GM12878 (cell line): Measurements from ENCODE around the gene STK40. TPM values are rescaled to one million over a fixed set of nuclear protein-coding genes. Genes with fewer than 3 reads are reported as not detected.

Source experiments
- CBX5 ChIP-seq: sonication (generic); IDR thresholded peaks from 2 replicates; pipeline ENCODE4 v1.6.1; 2016; ENCODE audit warnings: low read depth, moderate library complexity, mild to moderate bottlenecking, inconsistent platforms
- DPF2 ChIP-seq: fragments of 450-650 bp; IDR thresholded peaks from 2 replicates; pipeline ENCODE4 v1.6.1; 2017; ENCODE audit warnings: mild to moderate bottlenecking
- EGR1 ChIP-seq, 2 experiments: IDR thresholded peaks; 1 replicate in 1 of 2; 2 replicates in 1 of 2; pipeline ENCODE4 v1.6.1; 2011 to 2012; ENCODE audit warnings: low read depth in 2 of 2, low read length in 2 of 2, borderline replicate concordance in 1 of 2, mild to moderate bottlenecking in 1 of 2, moderate library complexity in 1 of 2
- FOXM1 ChIP-seq: IDR thresholded peaks from 2 replicates; pipeline ENCODE4 v1.6.1; 2012; ENCODE audit warnings: low read depth, mild to moderate bottlenecking, inconsistent platforms, low read length, moderate library complexity
- GATAD2B ChIP-seq: fragments of 450-650 bp; conservative IDR thresholded peaks from 2 replicates; pipeline ENCODE4 v1.6.1; 2017; ENCODE audit warnings: low read depth, mild to moderate bottlenecking, moderate library complexity
- IKZF2 ChIP-seq, 2 experiments: fragments of 450-650 bp; IDR thresholded peaks; 2 replicates each; pipeline ENCODE4 v1.6.1; 2017; ENCODE audit warnings: mild to moderate bottlenecking in 2 of 2, moderate library complexity in 2 of 2
- NKRF ChIP-seq: fragments of 450-650 bp; conservative IDR thresholded peaks from 2 replicates; pipeline ENCODE4 v1.6.1; 2017; ENCODE audit warnings: mild to moderate bottlenecking, moderate library complexity
- POLR2AphosphoS2 ChIP-seq: IDR thresholded peaks from 2 replicates; pipeline ENCODE4 v1.6.1; 2011; ENCODE audit warnings: low read depth, mild to moderate bottlenecking, low read length, improper control_type of control experiment, moderate library complexity
- RAD51 ChIP-seq: fragments of 450-650 bp; IDR thresholded peaks from 2 replicates; pipeline ENCODE4 v1.6.1; 2016; ENCODE audit warnings: moderate library complexity, mild to moderate bottlenecking, inconsistent platforms
- SREBF1 ChIP-seq: IDR thresholded peaks from 2 replicates; pipeline ENCODE4 v1.6.1; 2012; ENCODE audit warnings: mild to moderate bottlenecking, low read length
- TAF1 ChIP-seq: IDR thresholded peaks from 2 replicates; pipeline ENCODE4 v1.6.1; 2011; ENCODE audit warnings: mild to moderate bottlenecking, low read depth, low read length, borderline replicate concordance
- WRNIP1 ChIP-seq: IDR thresholded peaks from 2 replicates; pipeline ENCODE4 v1.6.1; 2011; ENCODE audit warnings: low read depth, low read length, improper control_type of control experiment, borderline replicate concordance
- ZNF207 ChIP-seq: fragments of 450-650 bp; IDR thresholded peaks from 2 replicates; pipeline ENCODE4 v1.6.1; 2014; ENCODE audit warnings: antibody characterized with exemption, mild to moderate bottlenecking, borderline replicate concordance
- ZNF24 ChIP-seq: fragments of 450-650 bp; IDR thresholded peaks from 2 replicates; pipeline ENCODE4 v1.6.1; 2017; ENCODE audit warnings: antibody characterized with exemption, mild to moderate bottlenecking
- ZNF274 ChIP-seq: IDR thresholded peaks from one replicate; pipeline ENCODE4 v1.8.0; 2011; ENCODE audit not compliant: insufficient read length, insufficient read depth
- polyA plus RNA-seq, 11 experiments: library from polyadenylated mRNA; depleted of rRNA in 4 of 11; unstranded in 6 of 11; stranded (reverse) in 5 of 11; fragments of >200 nt; fragmentation: Nextera tagmentation in 4 of 11; fragmentation: Illumina TruSeq in 1 of 11; extraction: Ambion mirVana in 4 of 11; extraction: Trizol in 1 of 11; gene quantifications; 1 replicate in 1 of 11; 2 replicates in 10 of 11; pipeline versions ENCODE4 v1.2.1 to v1.2.3, GENCODE V29; 2011 to 2016; ENCODE audit warnings: inconsistent platforms in 2 of 11, missing spikeins in 2 of 11, low read depth in 1 of 11
- total RNA-seq, 4 experiments: library from RNA; depleted of rRNA in 3 of 4; stranded (reverse); fragments of >200 nt in 3 of 4; fragmentation: Illumina TruSeq in 1 of 4; extraction: Trizol in 1 of 4; gene quantifications; 2 replicates each; pipeline versions ENCODE4 v1.2.1 to v1.2.3, GENCODE V29; 2013 to 2021
- TF ChIP-seq, protein P1 (sequence below): IDR thresholded peaks from 2 replicates; pipeline ENCODE4 v1.6.1; 2012; ENCODE audit warnings: low read depth, low read length, improper control_type of control experiment
- TF ChIP-seq, protein P2 (sequence below): IDR thresholded peaks from 2 replicates; pipeline ENCODE4 v1.6.1; 2011; ENCODE audit warnings: borderline replicate concordance, low read depth, mild to moderate bottlenecking, moderate library complexity, low read length; ENCODE audit not compliant: insufficient read depth, poor library complexity, severe bottlenecking

STK40 gene
- total and polyA plus RNA-seq, 10 of the 15 experiments (the other 5 are each of a cell fraction or from before 2014, with no cell fraction given): 0.27 to 51.0 (median 29.5) TPM

DNA sequence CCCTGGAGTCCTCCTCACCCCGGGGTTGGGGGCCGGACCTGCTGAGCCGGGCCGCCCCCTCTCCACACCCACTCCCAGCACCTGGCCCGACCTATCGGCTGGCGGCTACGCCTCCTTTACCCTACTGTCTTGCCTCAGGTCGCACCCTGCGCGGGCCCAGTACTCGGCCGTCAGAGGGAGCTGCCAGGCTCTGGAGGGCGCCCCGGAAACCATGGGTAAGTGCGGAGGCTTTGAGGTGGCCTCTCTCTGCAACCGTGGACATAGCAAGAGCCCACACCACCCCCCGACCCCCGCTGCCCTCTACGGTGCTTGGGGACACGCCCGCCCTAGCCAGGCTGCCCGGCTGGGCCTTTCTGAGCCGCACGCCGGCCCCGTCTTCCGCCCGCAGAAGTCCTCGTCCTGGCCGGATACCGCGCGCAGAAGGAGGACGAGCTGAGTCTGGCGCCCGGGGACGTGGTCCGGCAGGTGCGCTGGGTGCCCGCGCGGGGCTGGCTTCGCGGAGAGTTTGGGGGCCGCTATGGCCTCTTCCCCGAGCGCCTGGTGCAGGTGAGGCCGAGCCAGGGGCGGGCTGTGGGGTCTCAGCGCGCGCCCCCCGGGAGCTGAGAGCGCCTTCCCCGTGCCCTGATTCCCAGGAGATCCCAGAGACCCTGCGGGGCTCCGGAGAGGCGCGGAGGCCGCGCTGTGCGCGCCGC, 79.4 kb downstream of the STK40 start, which contains the start of gene SH3D21 (continued):
- peak; percentile 29; the same call in 1 of the 2 replicates for TF ChIP-seq POLR2AphosphoS2
- 0 out of 3 replicates have a peak, but pooled peaks of 1 of the 2 experiments have one; percentile 20 for TF ChIP-seq EGR1 (IDR thresholded peaks at IDR 0.05; ENCODE audit: borderline replicate concordance in 1 of 2, low read depth in 2 of 2, low read length in 2 of 2)
- TF ChIP-seq, protein P1, sequence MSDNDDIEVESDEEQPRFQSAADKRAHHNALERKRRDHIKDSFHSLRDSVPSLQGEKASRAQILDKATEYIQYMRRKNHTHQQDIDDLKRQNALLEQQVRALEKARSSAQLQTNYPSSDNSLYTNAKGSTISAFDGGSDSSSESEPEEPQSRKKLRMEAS: no peak
- no peak for TF ChIP-seq FOXM1
- TF ChIP-seq RAD51: no peak
- TF ChIP-seq CBX5: no peak
- TF ChIP-seq IKZF2 (IDR thresholded peaks at IDR 0.05): no peak
- TF ChIP-seq NKRF: peak; percentile 36; the same call in 1 of the 2 replicates
- no peak for TF ChIP-seq TAF1
- TF ChIP-seq WRNIP1: no peak
- no peak for TF ChIP-seq ZNF274
- TF ChIP-seq ZNF24: no peak
- peak; percentile 56; the same call in 1 of the 2 replicates for TF ChIP-seq DPF2
- TF ChIP-seq ZNF207: no peak
- TF ChIP-seq, protein P2, sequence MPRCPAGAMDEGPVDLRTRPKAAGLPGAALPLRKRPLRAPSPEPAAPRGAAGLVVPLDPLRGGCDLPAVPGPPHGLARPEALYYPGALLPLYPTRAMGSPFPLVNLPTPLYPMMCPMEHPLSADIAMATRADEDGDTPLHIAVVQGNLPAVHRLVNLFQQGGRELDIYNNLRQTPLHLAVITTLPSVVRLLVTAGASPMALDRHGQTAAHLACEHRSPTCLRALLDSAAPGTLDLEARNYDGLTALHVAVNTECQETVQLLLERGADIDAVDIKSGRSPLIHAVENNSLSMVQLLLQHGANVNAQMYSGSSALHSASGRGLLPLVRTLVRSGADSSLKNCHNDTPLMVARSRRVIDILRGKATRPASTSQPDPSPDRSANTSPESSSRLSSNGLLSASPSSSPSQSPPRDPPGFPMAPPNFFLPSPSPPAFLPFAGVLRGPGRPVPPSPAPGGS: peak; percentile 45
- TF ChIP-seq GATAD2B: peak; percentile 84
- TF ChIP-seq SREBF1: no peak
